Measurements from ENCODE around the gene GNPTAB. TPM values are rescaled to one million over a fixed set of nuclear protein-coding genes. Genes with fewer than 3 reads are reported as not detected.

GNPTAB gene
- total RNA-seq, 1 experiment from 2014 or later, result 25.4 TPM

DNA sequence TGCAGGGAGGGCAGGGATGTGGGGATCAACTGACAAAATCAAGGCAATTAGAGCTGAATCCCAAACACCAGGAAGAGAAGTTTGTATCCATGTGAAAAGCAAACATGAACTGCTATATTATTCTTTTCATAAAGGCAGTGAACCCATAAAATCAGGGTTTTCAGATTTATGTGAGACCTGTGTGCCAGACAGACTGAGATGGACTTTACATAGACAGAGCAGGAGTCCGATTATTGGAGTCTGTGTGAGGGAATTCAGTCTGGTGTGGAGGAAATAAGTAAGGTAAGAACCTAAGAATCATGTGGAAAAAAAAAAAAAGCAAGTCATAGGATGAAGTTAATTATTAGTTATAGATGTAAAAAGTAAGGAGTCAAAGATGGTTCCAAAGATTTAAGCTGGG, 46.4 kb downstream of the GNPTAB start:
- ChIA-PET CTCF (interaction anchor here (1.8 kb wide), 2 partner anchors 11 to 56 kb away, joined by 3 to 5 read pairs; no protein-coding TSS in a partner anchor), POLR2A (interaction anchor here (0.5 kb wide), 1 partner anchor 69 kb away, joined by 4 read pairs; no protein-coding TSS in a partner anchor)
- DNase-seq (ENCODE audit: low spot score), result no peak
- Mint-ChIP-seq H3K9me3 (no peaks in the 10 kb centered on the region), H3K4me3 (no peak overlapping the region), H3K27ac (no peak overlapping the region), H3K36me3 (peaks cover 6% of the 10 kb centered on the region), H3K4me1 (0 out of 2 replicates have a peak, but pooled peaks cover 3% of the 10 kb centered on the region), H3K27me3 (ENCODE audit: low read depth) (no peaks in the 10 kb centered on the region)
- no peak for ATAC-seq
- TF ChIP-seq CREB1 (CRISPR knock-in tag; IDR thresholded peaks at IDR 0.05) (no peak), GABPB1 (CRISPR knock-in tag; IDR thresholded peaks at IDR 0.05) (no peak), ZNF219 (CRISPR knock-in tag; IDR thresholded peaks at IDR 0.05; ENCODE audit: borderline replicate concordance) (no peak), ZNF416 (CRISPR knock-in tag; IDR thresholded peaks at IDR 0.05) (no peak)

DNA sequence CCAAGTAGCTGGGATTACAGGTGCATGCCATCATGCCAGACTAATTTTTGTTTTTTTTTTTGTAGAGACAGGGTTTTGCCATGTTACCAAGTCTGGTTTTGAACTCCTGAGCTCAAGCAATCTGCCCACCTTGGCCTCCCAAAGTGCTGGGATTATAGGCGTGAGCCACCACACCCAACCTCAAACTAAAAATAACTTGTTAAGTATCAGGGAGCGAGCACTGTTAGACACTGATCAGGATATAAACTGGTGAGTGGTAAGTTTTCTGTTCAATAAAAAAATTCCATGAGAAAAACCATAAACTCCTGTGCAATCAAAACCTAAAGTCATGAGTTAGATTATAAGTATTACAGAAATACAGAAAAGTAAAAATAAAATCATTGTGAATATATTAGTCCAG, 46.9 kb downstream of the GNPTAB start:
- POLR2A ChIA-PET, result no interaction called here
- Mint-ChIP-seq H3K4me3 (no peak overlapping the region), H3K36me3 (peaks cover 6% of the 10 kb centered on the region), H3K9me3 (no peaks in the 10 kb centered on the region), H3K27ac (no peak overlapping the region), H3K27me3 (ENCODE audit: low read depth) (no peaks in the 10 kb centered on the region), H3K4me1 (0 out of 2 replicates have a peak, but pooled peaks cover 3% of the 10 kb centered on the region)
- CTCF ChIA-PET, result interaction anchor here (1.8 kb wide), 2 partner anchors 10 to 56 kb away, joined by 3 to 5 read pairs; no protein-coding TSS in a partner anchor
- DNase-seq (ENCODE audit: low spot score) (no peak), ATAC-seq (no peak)
- TF ChIP-seq, protein P1, sequence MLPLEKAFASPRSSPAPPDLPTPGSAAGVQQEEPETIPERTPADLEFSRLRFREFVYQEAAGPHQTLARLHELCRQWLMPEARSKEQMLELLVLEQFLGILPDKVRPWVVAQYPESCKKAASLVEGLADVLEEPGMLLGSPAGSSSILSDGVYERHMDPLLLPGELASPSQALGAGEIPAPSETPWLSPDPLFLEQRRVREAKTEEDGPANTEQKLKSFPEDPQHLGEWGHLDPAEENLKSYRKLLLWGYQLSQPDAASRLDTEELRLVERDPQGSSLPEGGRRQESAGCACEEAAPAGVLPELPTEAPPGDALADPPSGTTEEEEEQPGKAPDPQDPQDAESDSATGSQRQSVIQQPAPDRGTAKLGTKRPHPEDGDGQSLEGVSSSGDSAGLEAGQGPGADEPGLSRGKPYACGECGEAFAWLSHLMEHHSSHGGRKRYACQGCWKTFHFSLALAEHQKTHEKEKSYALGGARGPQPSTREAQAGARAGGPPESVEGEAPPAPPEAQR (CRISPR knock-in tag; IDR thresholded peaks at IDR 0.05), result no peak
- TF ChIP-seq SOX15 (CRISPR knock-in tag; IDR thresholded peaks at IDR 0.05) (no peak), NFATC4 (CRISPR knock-in tag; IDR thresholded peaks at IDR 0.05) (no peak)

GRCh38 chr12:101783150-101783549, 47.6 kb downstream of the GNPTAB start:
- Mint-ChIP-seq H3K9me3 (no peaks in the 10 kb centered on the region), H3K4me3 (no peak overlapping the region), H3K27ac (no peak overlapping the region), H3K27me3 (ENCODE audit: low read depth) (no peaks in the 10 kb centered on the region), H3K4me1 (0 out of 2 replicates have a peak, but pooled peaks cover 3% of the 10 kb centered on the region), H3K36me3 (peaks cover 6% of the 10 kb centered on the region)
- CTCF ChIA-PET, result interaction anchor here (1.8 kb wide), 1 partner anchor 9 kb away, joined by 5 read pairs; no protein-coding TSS in a partner anchor
- ATAC-seq, result no peak
- POLR2A ChIA-PET, result no interaction called here
- TF ChIP-seq, protein P2, sequence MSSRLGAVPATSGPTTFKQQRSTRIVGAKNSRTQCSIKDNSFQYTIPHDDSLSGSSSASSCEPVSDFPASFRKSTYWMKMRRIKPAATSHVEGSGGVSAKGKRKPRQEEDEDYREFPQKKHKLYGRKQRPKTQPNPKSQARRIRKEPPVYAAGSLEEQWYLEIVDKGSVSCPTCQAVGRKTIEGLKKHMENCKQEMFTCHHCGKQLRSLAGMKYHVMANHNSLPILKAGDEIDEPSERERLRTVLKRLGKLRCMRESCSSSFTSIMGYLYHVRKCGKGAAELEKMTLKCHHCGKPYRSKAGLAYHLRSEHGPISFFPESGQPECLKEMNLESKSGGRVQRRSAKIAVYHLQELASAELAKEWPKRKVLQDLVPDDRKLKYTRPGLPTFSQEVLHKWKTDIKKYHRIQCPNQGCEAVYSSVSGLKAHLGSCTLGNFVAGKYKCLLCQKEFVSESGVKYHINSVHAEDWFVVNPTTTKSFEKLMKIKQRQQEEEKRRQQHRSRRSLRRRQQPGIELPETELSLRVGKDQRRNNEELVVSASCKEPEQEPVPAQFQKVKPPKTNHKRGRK (CRISPR knock-in tag; IDR thresholded peaks at IDR 0.05; ENCODE audit: borderline replicate concordance), result no peak
- TF ChIP-seq IRF2 (CRISPR knock-in tag; IDR thresholded peaks at IDR 0.05; ENCODE audit: borderline replicate concordance, low read depth) (no peak), TCF7 (CRISPR knock-in tag; IDR thresholded peaks at IDR 0.05; ENCODE audit: low read depth) (no peak)
- no peak for DNase-seq (ENCODE audit: low spot score)

DNA sequence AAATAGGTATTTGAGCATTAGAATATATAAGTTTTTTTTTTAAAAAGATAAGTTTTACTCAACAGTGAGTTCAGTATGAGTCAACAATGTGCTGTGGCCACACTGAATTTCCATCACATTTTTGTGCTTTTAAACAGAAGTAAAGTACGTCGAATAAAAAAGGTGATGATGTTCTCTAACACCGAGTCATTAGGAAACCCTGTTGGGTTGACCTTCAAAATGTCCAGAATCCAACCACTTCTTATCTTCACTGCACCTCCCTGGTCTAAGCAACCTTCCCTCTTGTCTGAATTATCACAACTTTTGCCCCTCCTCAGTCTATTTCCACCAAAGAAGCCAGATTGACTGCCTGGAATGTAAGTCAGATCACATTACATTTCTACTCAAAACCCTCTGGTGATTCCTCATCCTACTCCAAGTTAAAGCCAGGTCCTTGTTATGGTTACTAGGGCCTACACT, 48.5 kb downstream of the GNPTAB start:
- ATAC-seq, result no peak
- peaks cover 3% of the 10 kb centered on the region for H3K36me3 Mint-ChIP-seq
- ChIA-PET CTCF (no interaction called here), POLR2A (no interaction called here)
- DNase-seq (ENCODE audit: low spot score), result no peak
- no peak overlapping the region for H3K27ac Mint-ChIP-seq
- no peaks in the 10 kb centered on the region for H3K9me3 Mint-ChIP-seq
- no peaks in the 10 kb centered on the region for H3K27me3 Mint-ChIP-seq (ENCODE audit: low read depth)
- no peak overlapping the region for H3K4me3 Mint-ChIP-seq
- H3K4me1 Mint-ChIP-seq, result 0 out of 2 replicates have a peak, but pooled peaks cover 3% of the 10 kb centered on the region
- TF ChIP-seq, protein P3, sequence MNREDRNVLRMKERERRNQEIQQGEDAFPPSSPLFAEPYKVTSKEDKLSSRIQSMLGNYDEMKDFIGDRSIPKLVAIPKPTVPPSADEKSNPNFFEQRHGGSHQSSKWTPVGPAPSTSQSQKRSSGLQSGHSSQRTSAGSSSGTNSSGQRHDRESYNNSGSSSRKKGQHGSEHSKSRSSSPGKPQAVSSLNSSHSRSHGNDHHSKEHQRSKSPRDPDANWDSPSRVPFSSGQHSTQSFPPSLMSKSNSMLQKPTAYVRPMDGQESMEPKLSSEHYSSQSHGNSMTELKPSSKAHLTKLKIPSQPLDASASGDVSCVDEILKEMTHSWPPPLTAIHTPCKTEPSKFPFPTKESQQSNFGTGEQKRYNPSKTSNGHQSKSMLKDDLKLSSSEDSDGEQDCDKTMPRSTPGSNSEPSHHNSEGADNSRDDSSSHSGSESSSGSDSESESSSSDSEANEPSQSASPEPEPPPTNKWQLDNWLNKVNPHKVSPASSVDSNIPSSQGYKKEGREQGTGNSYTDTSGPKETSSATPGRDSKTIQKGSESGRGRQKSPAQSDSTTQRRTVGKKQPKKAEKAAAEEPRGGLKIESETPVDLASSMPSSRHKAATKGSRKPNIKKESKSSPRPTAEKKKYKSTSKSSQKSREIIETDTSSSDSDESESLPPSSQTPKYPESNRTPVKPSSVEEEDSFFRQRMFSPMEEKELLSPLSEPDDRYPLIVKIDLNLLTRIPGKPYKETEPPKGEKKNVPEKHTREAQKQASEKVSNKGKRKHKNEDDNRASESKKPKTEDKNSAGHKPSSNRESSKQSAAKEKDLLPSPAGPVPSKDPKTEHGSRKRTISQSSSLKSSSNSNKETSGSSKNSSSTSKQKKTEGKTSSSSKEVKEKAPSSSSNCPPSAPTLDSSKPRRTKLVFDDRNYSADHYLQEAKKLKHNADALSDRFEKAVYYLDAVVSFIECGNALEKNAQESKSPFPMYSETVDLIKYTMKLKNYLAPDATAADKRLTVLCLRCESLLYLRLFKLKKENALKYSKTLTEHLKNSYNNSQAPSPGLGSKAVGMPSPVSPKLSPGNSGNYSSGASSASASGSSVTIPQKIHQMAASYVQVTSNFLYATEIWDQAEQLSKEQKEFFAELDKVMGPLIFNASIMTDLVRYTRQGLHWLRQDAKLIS (CRISPR knock-in tag; IDR thresholded peaks at IDR 0.05; ENCODE audit: borderline replicate concordance), result no peak
- TF ChIP-seq, protein P4, sequence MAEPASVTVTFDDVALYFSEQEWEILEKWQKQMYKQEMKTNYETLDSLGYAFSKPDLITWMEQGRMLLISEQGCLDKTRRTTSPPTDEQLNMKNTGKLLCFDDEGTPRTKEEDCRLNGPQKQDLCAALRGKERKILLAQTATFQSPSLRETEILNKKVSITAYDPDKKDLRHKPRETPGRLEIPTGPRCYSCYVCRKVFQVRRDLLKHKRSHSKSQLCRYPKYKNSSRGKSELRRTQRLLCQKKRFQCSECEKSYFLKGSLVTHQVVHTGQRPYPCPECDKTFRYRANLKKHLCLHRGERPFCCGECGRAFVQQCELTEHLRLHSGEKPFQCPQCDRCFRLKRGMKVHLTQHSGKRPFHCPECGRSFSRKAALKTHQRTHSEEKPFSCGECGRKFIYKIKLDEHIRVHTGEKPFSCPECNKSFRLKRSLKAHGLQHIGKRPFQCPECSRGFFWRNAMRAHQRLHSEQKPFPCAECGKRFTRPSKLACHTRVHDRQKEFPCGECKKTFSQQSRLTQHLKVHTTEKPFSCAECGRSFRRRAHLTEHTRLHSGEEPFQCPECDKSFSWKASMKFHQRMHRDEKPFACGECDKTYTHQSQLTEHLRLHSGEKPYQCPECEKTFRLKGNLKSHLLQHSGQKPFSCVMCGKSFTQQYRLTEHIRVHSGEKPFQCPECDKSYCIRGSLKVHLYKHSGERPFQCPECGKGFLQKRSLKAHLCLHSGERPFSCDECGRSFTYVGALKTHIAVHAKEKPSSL (CRISPR knock-in tag; conservative IDR thresholded peaks at IDR 0.05), result no peak
- TF ChIP-seq ZNF416 (CRISPR knock-in tag; IDR thresholded peaks at IDR 0.05) (no peak), OVOL2 (CRISPR knock-in tag; IDR thresholded peaks at IDR 0.05; ENCODE audit: borderline replicate concordance) (no peak), ETV6 (CRISPR knock-in tag; IDR thresholded peaks at IDR 0.05) (no peak), ZNF219 (CRISPR knock-in tag; IDR thresholded peaks at IDR 0.05; ENCODE audit: borderline replicate concordance) (no peak)
- TF ChIP-seq, protein P2 (CRISPR knock-in tag; IDR thresholded peaks at IDR 0.05; ENCODE audit: borderline replicate concordance), result no peak

Measured in WTC11 (cell line).